Nephron progenitor cell (in vitro differentiated cells): Measurements from ENCODE around the gene TTC12.

Experiments used
- DNase-seq: peaks from one replicate; pipeline ENCODE4 v3.0.0; 2021
- H3K27ac Mint-ChIP-seq: 2 replicates; pipeline ENCODE4 v1.8.0; 2021; ENCODE audit warnings: mild to moderate bottlenecking, moderate library complexity, mixed read lengths
- H3K27me3 Mint-ChIP-seq: 2 replicates; pipeline ENCODE4 v1.8.0; 2021; ENCODE audit warnings: mild to moderate bottlenecking, low read depth, mixed read lengths; ENCODE audit not compliant: poor library complexity
- H3K36me3 Mint-ChIP-seq: 2 replicates; pipeline ENCODE4 v1.8.0; 2021; ENCODE audit warnings: low read depth, mixed read lengths
- H3K4me1 Mint-ChIP-seq: 2 replicates; pipeline ENCODE4 v1.8.0; 2021; ENCODE audit warnings: mixed read lengths
- H3K4me3 Mint-ChIP-seq: 2 replicates; pipeline ENCODE4 v1.8.0; 2021; ENCODE audit warnings: mild to moderate bottlenecking, moderate library complexity, mixed read lengths
- H3K9me3 Mint-ChIP-seq: 2 replicates; pipeline ENCODE4 v1.8.0; 2021; ENCODE audit warnings: mild to moderate bottlenecking, moderate library complexity, mixed read lengths
- TF ChIP-seq, protein P1 (sequence below): fragments of 200-600 bp; sonication (generic); IDR thresholded peaks from 2 replicates; pipeline ENCODE4 v1.5.0; 2021; ENCODE audit warnings: antibody characterized with exemption

Gene TTC12

DNA sequence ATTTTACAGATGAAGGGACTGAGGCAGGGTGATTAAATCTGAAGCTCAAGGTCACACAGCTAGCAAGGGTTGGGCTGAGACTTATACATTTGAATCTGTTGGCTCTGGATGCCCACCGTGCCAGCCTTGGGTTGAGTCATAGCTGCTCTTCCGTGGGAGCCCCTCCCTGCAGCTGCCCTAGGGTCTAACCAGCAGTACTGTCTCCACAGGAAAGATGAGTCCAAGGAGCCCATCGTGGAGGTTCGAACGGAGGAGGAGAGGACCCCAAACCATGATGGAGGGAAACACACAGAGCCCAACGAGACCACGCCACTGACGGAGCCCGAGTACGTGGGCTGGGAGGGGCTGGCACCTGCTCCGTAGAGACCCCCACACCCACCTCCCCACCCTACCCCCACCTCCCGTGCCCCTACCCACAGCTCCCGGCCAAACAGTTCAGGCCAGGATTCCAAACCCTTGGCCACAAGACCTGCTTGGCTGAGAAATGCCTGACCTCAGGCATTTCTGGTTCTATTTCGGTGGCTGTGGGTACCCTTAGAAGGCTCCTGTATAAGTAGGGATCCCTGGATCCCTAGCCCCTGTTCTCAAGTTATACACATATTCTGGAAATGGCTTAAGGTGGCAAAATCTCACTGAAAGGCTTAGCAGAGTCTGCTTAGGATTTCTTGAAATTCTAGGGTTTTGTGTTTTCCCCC is 42.7 kb upstream of the TTC12 start:
- no peaks in the 10 kb centered on the region for H3K27me3 Mint-ChIP-seq
- no peak for DNase-seq
- peaks cover 18% of the 10 kb centered on the region for H3K4me1 Mint-ChIP-seq
- no peak overlapping the region for H3K27ac Mint-ChIP-seq
- TF ChIP-seq, protein P1, sequence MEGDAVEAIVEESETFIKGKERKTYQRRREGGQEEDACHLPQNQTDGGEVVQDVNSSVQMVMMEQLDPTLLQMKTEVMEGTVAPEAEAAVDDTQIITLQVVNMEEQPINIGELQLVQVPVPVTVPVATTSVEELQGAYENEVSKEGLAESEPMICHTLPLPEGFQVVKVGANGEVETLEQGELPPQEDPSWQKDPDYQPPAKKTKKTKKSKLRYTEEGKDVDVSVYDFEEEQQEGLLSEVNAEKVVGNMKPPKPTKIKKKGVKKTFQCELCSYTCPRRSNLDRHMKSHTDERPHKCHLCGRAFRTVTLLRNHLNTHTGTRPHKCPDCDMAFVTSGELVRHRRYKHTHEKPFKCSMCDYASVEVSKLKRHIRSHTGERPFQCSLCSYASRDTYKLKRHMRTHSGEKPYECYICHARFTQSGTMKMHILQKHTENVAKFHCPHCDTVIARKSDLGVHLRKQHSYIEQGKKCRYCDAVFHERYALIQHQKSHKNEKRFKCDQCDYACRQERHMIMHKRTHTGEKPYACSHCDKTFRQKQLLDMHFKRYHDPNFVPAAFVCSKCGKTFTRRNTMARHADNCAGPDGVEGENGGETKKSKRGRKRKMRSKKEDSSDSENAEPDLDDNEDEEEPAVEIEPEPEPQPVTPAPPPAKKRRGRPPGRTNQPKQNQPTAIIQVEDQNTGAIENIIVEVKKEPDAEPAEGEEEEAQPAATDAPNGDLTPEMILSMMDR: no peak
- H3K4me3 Mint-ChIP-seq: no peak overlapping the region
- H3K9me3 Mint-ChIP-seq: no peaks in the 10 kb centered on the region
- H3K36me3 Mint-ChIP-seq: peaks cover 51% of the 10 kb centered on the region

DNA sequence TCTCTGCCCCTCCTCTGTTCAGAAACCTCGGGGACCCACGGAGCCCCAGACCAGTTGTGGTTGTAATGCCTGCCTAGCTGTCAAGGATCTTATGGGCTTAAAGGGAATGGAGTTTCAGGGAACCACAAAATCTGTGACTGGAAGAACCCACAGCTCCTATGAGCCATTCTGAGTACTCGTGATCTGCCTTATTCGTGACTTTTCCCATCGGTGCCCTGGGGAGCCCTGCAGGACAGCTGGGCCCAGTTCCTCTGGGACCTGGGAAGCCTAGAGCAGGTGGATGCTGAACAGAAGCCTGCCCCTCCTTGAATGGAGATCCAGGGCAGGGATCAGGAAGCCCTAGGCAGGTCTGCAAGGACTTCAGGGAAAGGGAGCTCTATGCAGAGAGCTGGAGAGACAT is 42.1 kb upstream of the TTC12 start:
- DNase-seq: no peak

DNA sequence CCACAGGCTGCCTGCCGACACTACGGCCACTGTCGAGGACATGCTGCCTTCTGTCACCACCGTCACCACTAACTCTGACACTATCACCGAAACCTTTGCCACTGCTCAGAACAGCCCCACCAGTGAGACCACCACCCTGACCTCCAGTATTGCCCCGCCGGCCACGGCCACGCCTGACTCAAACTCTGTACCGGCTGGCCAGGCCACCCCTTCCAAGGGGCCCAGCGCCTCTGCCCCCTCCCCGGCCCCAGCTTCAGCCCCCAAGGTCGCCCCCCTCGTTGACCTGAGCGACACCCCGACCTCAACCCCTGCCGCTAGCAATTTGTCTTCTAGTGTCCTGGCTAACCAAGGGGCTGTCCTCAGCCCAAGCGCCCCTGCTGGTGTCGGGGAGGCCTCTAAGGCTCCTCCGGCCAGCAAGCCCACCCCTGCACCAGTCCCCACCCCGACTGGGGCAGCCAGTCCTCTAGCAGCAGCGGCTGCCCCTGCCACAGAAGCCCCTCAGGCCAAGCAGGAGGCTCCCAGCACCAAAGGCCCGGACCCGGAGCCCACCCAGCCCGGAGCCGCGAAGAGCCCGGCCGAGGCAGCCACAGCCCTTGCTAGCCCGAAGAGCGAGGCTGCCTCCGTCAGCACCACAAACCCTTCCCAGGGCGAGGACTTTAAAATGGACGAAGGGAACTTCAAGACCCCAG is 41.3 kb upstream of the TTC12 start:
- Mint-ChIP-seq H3K36me3 (peaks cover 41% of the 10 kb centered on the region), H3K9me3 (no peaks in the 10 kb centered on the region), H3K27ac (no peak overlapping the region), H3K27me3 (no peaks in the 10 kb centered on the region), H3K4me1 (peaks cover 18% of the 10 kb centered on the region), H3K4me3 (no peak overlapping the region)
- DNase-seq: peak; percentile 13
- TF ChIP-seq, protein P1: no peak

More for the DNA sequence above, 42.1 kb upstream of the TTC12 start:
- TF ChIP-seq, protein P1: no peak
- H3K27ac Mint-ChIP-seq: no peak overlapping the region
- H3K9me3 Mint-ChIP-seq: no peaks in the 10 kb centered on the region
- H3K36me3 Mint-ChIP-seq: peaks cover 47% of the 10 kb centered on the region
- H3K27me3 Mint-ChIP-seq: no peaks in the 10 kb centered on the region
- H3K4me3 Mint-ChIP-seq: no peak overlapping the region
- H3K4me1 Mint-ChIP-seq: peaks cover 18% of the 10 kb centered on the region

DNA sequence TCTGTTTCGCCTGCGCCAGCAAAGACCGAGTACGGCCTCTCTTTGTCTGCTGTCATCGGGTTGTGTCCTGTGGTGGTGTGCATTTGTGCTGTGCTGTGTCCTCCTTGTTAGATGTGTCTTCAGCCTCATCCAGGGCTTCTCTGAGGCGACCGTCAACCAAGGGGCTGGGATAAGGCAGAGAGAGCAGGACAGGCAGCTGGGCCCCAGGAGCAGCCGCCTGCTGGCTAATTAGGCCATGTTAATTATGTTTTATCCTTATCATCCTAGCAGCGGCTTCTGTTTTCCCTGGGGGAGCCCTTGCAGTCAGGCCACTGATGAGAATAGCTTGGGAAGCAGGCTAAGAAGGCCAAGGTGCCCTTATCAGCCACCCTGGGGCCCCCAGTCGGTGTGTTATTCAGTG is 40.7 kb upstream of the TTC12 start:
- TF ChIP-seq, protein P1: no peak
- H3K36me3 Mint-ChIP-seq: peaks cover 41% of the 10 kb centered on the region
- H3K27me3 Mint-ChIP-seq: no peaks in the 10 kb centered on the region
- no peak overlapping the region for H3K4me3 Mint-ChIP-seq
- H3K4me1 Mint-ChIP-seq: peaks cover 18% of the 10 kb centered on the region
- H3K27ac Mint-ChIP-seq: no peak overlapping the region
- no peak for DNase-seq
- H3K9me3 Mint-ChIP-seq: no peaks in the 10 kb centered on the region

DNA sequence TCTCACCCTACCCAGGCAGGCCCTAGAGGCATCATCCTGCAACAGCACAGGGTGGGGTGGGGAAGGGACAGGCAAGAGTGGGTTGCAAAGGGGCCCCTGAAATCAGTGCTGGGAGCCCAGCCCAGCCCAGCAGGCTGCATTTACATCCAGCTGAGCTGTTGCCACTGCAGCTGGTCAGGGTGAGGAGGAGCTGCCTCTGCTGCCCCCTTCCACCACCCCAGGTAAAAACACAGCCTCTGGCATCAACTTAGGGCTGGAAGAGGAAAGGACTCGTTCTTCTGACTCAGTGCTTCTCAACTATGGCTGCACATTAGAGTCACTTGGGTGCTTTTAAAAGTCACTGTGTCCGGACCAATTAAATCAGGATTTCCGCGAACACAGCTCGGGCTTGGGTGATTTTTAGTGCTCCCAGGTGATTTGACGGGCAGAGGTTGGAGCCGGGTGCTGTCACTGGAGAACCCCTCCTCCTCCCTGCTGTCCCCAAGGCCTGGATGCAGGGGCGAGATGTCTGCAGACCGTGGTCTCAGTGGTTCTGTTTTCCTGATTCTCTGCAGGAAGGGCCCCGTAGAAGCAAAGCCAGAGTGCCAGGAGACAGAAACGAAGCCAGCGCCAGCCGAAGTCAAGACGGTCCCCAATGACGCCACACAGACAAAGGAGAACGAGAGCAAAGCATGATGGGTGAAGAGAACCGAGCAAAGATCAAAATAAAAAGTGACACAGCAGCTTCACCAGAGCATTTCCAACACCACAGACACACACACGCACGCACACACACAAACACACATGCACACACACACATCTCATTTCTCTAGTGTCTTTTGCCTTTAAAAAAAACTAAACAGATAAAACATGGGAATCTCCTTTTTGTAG is 39.4 kb upstream of the TTC12 start:
- Mint-ChIP-seq H3K9me3 (no peaks in the 10 kb centered on the region), H3K27me3 (peaks cover 3% of the 10 kb centered on the region), H3K27ac (no peak overlapping the region), H3K36me3 (peaks cover 38% of the 10 kb centered on the region), H3K4me3 (no peak overlapping the region), H3K4me1 (peaks cover 18% of the 10 kb centered on the region)
- peak; percentile 20 for DNase-seq
- TF ChIP-seq, protein P1: no peak
